GOT3 (cell line): Measurements from ENCODE around the gene C5orf58.
"Not testable (repeated sequence)": the region's sequence is repeated elsewhere in the genome, so short reads cannot be mapped to it uniquely, and the experiment has no call there.

Experiments
- DNase-seq: peaks from one replicate; lab custom pipeline; 2025; ENCODE audit warnings: mixed read lengths; lab: John Stamatoyannopoulos, UW

Gene C5orf58

DNA sequence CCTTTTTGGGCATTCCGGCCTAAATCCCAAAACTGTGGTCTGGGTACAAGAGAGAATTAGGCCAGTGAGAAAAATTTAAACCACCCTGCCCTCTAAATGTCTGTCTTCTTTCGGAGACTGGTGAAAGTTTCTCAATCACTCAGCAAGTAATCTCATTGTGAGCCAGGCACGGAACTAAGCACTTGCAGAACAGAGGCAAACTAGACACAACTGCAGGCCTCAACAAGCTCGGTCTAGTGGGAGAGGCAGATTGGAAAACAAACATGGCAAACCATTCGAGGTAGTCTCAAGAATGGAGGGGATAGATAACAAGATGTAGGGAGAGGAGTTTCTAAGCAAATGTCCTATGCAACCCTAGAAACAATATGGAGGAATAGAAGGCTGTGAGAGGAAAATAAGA lies 8.9 kb upstream of the C5orf58 start:
- no peak for DNase-seq

- DNase-seq, result peak; percentile 23
These were observed 7.3 kb upstream of the C5orf58 start for GRCh38 chr5:170225326-170226128.

DNA sequence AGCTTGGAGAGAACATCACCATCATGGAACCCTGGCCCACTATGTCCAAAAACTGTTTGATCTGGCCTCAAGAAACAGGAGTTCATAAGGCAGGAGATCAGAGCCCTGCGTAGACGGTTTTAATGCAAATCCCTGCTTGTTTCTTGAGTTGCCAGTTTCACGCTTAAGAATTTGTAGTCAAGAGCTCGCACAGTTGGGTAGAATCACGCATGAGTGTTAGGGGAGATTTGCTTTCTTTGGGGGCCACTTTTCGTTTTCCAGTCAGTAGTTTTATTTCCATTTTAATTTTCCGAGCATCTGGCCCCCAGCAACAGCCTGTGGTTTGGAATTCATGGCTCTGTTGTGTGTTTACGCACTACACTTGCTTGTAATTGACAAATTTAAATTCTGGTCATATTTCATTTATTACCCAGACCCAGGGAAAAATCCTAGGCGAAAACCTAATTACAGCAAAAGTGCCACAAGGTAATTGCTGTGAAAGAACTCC lies 6.6 kb upstream of the C5orf58 start:
- DNase-seq, result no peak

GRCh38 chr5:170226661-170227060 lies 6.1 kb upstream of the C5orf58 start:
- no peak for DNase-seq

DNA sequence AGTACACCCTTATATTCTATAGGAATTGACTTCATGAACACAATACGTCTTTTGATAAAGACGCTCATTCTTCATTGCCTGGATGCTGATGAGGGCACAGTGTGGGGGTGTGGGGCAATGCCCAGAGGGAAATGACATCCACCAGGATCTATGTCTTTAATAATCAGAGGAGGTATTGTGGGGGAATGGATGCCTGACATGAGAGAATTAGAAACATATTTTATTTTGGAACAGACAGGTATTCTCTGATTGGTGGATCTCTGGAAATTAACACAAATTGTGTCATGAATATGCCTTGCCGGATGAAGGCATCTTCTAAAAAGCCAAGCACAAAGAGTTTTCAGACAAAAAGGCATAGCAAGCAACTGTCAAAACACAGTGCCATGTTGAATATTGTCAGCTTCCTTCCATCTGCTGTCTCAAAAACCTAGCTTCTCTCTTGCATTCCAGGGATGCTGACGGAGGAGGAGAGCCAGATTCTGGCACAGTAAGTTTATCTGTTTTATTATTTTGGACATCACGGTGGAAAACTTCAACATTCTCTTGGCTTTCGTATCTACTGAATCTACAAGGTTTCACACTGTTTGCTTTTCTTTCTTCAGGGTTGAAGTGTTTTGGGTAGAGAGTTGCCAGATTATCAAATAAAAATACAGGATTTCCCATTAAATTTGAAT lies 3.9 kb upstream of the C5orf58 start:
- no peak for DNase-seq

- no peak for DNase-seq
These were observed 640 bp downstream of the C5orf58 start for GRCh38 chr5:170233358-170233892.

- no peak for DNase-seq
These were observed 3.4 kb downstream of the C5orf58 start for GRCh38 chr5:170235876-170236864.

DNA sequence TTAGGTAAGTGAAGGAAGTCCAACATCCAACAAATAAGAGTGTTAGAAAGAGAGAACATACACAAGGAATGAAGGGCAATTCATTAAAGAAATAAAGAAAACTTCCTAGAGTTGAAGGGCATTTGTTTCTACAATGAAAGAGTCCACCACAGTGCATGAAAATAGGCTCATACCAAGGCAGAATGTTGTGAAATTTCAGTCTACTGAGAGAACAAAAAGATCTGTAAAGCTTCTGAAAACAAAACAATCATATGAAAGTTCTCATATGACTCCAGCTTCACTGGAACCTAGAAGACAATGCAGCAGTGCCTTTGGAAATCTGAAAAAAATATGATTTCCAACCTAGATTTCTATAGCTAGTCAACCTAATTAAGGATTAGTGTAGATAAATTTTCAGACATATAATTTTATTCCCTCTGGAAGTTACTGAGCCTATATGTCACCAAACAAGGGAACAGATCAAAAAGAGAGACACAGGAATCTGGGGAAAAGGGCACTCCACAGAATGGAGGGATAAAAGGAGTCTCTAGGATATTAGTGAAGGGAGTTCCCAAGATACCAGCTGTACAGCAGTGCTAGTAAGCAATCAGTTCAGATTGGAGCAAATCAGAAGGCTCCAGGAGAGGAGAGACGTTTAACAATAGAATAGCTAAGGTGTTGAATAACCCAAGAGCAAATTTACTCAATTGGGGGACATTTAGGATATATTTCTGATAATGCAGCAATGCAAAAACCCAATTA lies 5.8 kb downstream of the C5orf58 start:
- no peak for DNase-seq

DNA sequence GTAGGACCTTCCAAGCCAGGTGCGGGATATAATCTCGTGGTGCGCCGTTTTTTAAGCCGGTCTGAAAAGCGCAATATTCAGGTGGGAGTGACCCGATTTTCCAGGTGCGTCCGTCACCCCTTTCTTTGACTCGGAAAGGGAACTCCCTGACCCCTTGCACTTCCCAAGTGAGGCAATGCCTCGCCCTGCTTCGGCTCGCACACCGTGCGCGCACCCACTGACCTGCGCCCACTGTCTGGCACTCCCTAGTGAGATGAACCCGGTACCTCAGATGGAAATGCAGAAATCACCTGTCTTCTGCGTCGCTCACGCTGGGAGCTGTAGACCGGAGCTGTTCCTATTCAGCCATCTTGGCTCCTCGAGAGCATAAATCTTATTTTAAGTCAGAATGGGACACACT lies 12.7 kb downstream of the C5orf58 start:
- DNase-seq, result not testable (repeated sequence)

- no peak for DNase-seq
These were observed 13.5 kb downstream of the C5orf58 start for GRCh38 chr5:170246126-170246870.

- DNase-seq, result no peak
These were observed 14.6 kb downstream of the C5orf58 start for GRCh38 chr5:170247363-170247762.

- DNase-seq, result no peak
These were observed 15.6 kb downstream of the C5orf58 start for GRCh38 chr5:170248172-170248930.

DNA sequence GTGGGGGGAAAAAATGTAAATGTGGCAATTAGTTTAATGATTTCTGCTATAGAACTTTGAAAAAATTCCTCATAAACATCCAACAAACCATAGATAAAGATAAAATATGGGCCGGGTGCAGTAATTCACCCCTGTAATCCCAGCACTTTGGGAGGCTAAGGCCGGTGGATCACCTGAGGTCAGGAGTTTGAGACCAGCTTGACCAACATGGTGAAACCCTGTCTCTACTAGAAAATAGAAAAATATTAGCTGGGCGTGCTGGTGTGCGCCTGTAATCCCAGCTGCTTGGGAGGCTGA lies 16.1 kb downstream of the C5orf58 start:
- not testable (repeated sequence) for DNase-seq

DNA sequence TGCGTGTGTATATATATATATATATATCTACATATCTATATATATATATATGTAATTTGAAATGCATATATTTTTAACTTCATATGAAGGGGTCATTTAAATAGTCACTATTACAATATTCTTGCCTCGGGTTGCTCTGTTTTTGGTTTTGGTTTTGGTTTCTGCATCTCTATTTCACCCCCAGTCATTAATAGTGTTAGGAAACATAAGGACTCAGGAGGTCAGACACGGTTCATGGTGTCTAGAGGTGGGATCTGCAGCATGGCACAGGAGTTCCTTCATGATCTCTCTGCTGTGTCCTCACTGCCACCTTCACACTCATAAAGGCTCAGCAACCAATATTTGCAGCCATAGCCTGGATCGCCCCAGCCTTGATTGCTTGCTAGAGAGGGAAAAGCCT lies 16.6 kb downstream of the C5orf58 start:
- no peak for DNase-seq

DNA sequence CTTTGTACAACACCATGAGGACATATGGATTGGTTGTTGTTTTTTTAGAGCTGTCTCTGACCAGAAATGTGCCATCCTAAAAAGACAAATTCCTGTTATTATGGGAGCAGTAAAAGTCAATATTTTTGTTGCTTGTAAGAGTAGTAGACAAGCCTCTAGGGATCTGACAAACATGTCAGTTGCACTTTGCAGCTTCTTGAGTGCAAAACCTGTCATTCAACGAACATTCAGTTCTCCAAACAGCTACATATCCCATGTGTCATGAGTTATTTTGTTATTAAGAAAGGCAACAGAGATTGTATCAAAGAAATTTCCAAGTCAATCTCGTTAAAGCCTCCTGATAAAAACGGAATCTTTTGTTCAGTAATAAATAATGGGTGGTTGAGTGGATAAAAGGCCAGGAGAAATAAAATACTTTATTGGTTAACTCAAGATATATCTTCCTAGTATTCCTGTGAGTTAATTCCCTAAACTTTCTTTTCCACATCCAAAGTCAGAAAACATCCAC lies 18.1 kb downstream of the C5orf58 start:
- DNase-seq, result no peak

- DNase-seq, result no peak
These were observed 18.7 kb downstream of the C5orf58 start for GRCh38 chr5:170251462-170251861.

GRCh38 chr5:170252109-170252508 lies 19.3 kb downstream of the C5orf58 start:
- DNase-seq, result no peak

DNA sequence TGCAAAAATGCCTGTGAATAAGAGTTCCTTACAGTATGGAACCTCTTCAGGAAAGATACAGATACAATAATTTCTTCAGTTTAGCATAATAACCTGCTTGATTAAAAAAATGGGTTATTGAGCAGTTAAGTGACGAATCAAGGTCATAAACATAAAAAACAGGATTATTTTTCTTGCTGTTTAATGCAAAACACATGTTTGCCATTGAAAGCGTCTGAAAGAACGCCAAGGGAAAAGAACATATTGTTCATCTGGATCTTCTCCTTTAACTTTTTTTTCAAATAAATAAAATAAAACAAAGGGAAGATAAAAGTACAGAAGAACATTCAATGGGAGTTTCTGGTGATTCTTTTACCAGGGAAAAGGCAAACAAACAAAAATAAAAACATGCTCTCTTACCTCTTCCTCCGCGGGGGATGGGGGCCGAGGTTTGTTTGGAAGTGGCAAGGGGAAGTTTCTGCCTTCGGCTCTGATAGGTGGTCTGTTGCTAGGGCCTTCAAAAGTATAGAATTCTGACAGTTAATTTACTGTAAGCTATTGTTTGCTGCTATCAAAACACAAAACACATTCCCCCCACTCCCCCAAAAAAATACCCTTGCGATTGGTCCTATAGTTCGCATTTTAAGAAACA lies 20.1 kb downstream of the C5orf58 start:
- no peak for DNase-seq

- DNase-seq, result no peak
These were observed 21.3 kb downstream of the C5orf58 start for GRCh38 chr5:170254056-170254455.
